DND-41 (cell line): ENCODE measurements around the gene STAT4.

Source experiments
- ATAC-seq: fragments of 200-7000 bp; cut with Tn5 transposase; 3 replicates; pipeline ENCODE4 v1.9.1; 2021; ENCODE audit warnings: low read depth; ENCODE audit not compliant: insufficient read depth
- DNase-seq: peaks from one replicate; pipeline ENCODE4 v3.0.0-alpha.2; 2020
- H2AFZ ChIP-seq: 2 replicates; pipeline ENCODE4 v1.6.0; 2012; ENCODE audit warnings: low read depth, low read length
- H3K27ac ChIP-seq: 2 replicates; pipeline ENCODE4 v1.5.1; 2012; ENCODE audit warnings: low read length, inconsistent platforms
- H3K27me3 ChIP-seq: fragments of 200-600 bp; sonication (generic); 2 replicates; pipeline ENCODE4 v1.6.0; 2012; ENCODE audit warnings: low read length, mild to moderate bottlenecking, inconsistent platforms; ENCODE audit not compliant: insufficient read depth, poor library complexity
- H3K36me3 ChIP-seq: 2 replicates; pipeline ENCODE4 v1.5.1; 2012; ENCODE audit warnings: low read length, inconsistent platforms; ENCODE audit not compliant: insufficient read depth
- H3K4me1 ChIP-seq: 2 replicates; pipeline ENCODE4 v1.5.1; 2012; ENCODE audit warnings: mild to moderate bottlenecking, low read length; ENCODE audit not compliant: insufficient read depth
- H3K4me2 ChIP-seq: 2 replicates; pipeline ENCODE4 v1.6.0; 2012; ENCODE audit warnings: mild to moderate bottlenecking, moderate library complexity, low read length, inconsistent platforms; ENCODE audit not compliant: insufficient read depth
- H3K4me3 ChIP-seq, 2 experiments: fragments of 200-600 bp in 1 of 2; shearing (Covaris generic) in 1 of 2; 2 replicates each; pipeline ENCODE4 v1.5.1; 2012 to 2016; ENCODE audit warnings: inconsistent platforms in 2 of 2, low read length in 2 of 2, mild to moderate bottlenecking in 2 of 2, low read depth in 1 of 2, moderate library complexity in 1 of 2
- H3K79me2 ChIP-seq: 2 replicates; pipeline ENCODE4 v1.6.0; 2012; ENCODE audit warnings: low read length, inconsistent platforms; ENCODE audit not compliant: insufficient read depth
- H3K9ac ChIP-seq: 2 replicates; pipeline ENCODE4 v1.6.0; 2012; ENCODE audit warnings: low read depth, mild to moderate bottlenecking, inconsistent platforms, low read length, moderate library complexity
- H3K9me3 ChIP-seq: 2 replicates; pipeline ENCODE4 v1.5.1; 2012; ENCODE audit warnings: low read length, moderate library complexity, mild to moderate bottlenecking, inconsistent platforms; ENCODE audit not compliant: insufficient read depth, severe bottlenecking
- H4K20me1 ChIP-seq: 2 replicates; pipeline ENCODE4 v1.6.0; 2012; ENCODE audit warnings: low read length; ENCODE audit not compliant: insufficient read depth
- EZH2 ChIP-seq: IDR thresholded peaks from 3 replicates; pipeline ENCODE4 v1.6.1; 2012; ENCODE audit warnings: borderline replicate concordance, low read depth, mild to moderate bottlenecking, moderate library complexity, low read length, inconsistent platforms; ENCODE audit not compliant: severe bottlenecking
- TF ChIP-seq, protein P1 (sequence below): IDR thresholded peaks from 2 replicates; pipeline ENCODE4 v1.5.1; 2012; ENCODE audit warnings: borderline replicate concordance, low read length, moderate library complexity, mild to moderate bottlenecking; ENCODE audit not compliant: poor library complexity, severe bottlenecking; ENCODE audit errors: extremely low read depth

STAT4 gene

DNA sequence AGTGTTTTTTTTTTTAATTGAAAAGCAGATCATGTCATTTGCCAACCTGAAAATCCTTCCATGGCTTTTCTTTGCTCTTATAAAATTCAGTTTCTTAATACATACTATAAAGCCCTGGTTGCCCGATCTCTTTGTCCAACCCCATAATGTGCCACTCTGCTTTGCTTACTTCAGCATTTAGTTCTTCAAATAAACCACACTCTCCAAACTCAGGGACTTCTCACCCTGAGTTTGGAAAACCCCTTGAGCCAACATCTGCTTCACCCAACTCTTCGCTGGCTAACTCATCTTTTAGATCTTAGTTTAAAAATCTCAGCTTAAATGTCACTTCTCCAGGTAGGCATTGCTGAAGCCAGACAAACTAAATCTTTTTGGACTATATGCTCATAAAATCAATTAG lies 135.6 kb downstream of the STAT4 start:
- no peak for TF ChIP-seq EZH2
- TF ChIP-seq, protein P1, sequence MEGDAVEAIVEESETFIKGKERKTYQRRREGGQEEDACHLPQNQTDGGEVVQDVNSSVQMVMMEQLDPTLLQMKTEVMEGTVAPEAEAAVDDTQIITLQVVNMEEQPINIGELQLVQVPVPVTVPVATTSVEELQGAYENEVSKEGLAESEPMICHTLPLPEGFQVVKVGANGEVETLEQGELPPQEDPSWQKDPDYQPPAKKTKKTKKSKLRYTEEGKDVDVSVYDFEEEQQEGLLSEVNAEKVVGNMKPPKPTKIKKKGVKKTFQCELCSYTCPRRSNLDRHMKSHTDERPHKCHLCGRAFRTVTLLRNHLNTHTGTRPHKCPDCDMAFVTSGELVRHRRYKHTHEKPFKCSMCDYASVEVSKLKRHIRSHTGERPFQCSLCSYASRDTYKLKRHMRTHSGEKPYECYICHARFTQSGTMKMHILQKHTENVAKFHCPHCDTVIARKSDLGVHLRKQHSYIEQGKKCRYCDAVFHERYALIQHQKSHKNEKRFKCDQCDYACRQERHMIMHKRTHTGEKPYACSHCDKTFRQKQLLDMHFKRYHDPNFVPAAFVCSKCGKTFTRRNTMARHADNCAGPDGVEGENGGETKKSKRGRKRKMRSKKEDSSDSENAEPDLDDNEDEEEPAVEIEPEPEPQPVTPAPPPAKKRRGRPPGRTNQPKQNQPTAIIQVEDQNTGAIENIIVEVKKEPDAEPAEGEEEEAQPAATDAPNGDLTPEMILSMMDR: no peak
- ATAC-seq: no peak
- no peaks in the 10 kb centered on the region for H4K20me1 ChIP-seq
- no peak for DNase-seq
- H3K4me3 ChIP-seq: no peak overlapping the region
- no peak overlapping the region for H3K9ac ChIP-seq
- H3K9me3 ChIP-seq: no peaks in the 10 kb centered on the region
- peaks cover 13% of the 10 kb centered on the region for H3K36me3 ChIP-seq
- 0 out of 2 replicates have a peak overlapping the region, but pooled peaks have one; percentile 88 for H2AFZ ChIP-seq
- no peaks in the 10 kb centered on the region for H3K27me3 ChIP-seq
- H3K4me1 ChIP-seq: peaks cover 48% of the 10 kb centered on the region
- no peak overlapping the region for H3K27ac ChIP-seq
- peak overlapping the region; percentile 94 for H3K4me2 ChIP-seq
- H3K79me2 ChIP-seq: peaks cover 34% of the 10 kb centered on the region

DNA sequence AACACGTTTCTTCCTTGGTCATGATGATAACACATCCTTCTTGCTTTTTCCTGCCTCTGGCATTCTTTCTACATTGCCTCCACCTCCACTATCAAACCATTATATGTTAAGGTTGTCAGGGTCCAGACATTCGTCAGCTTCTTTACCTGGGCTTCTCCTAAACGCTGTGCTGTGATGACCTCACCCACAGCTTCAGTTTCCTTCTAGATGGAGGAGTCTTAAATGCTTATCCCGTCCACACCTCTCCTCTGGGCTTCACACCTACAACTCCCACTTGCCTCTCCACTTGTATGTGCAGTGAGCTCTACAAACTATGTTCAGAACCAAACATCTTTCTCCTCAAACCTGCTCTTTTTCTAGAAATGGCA lies 136.2 kb downstream of the STAT4 start:
- H3K79me2 ChIP-seq: peaks cover 40% of the 10 kb centered on the region
- H3K9me3 ChIP-seq: no peaks in the 10 kb centered on the region
- peak overlapping the region; percentile 88 for H2AFZ ChIP-seq
- peaks cover 43% of the 10 kb centered on the region for H3K4me1 ChIP-seq
- H3K27me3 ChIP-seq: no peaks in the 10 kb centered on the region
- peak overlapping the region; percentile 95 for H3K27ac ChIP-seq
- peak overlapping the region; percentile 29 to 96; a peak in 3 of 4 replicates for H3K4me3 ChIP-seq
- H4K20me1 ChIP-seq: no peaks in the 10 kb centered on the region
- peak overlapping the region; percentile 94 for H3K4me2 ChIP-seq
- H3K9ac ChIP-seq: peak overlapping the region; percentile 89
- peaks cover 16% of the 10 kb centered on the region for H3K36me3 ChIP-seq
- TF ChIP-seq EZH2: no peak
- TF ChIP-seq, protein P1: no peak
- DNase-seq (no peak), ATAC-seq (no peak)

DNA sequence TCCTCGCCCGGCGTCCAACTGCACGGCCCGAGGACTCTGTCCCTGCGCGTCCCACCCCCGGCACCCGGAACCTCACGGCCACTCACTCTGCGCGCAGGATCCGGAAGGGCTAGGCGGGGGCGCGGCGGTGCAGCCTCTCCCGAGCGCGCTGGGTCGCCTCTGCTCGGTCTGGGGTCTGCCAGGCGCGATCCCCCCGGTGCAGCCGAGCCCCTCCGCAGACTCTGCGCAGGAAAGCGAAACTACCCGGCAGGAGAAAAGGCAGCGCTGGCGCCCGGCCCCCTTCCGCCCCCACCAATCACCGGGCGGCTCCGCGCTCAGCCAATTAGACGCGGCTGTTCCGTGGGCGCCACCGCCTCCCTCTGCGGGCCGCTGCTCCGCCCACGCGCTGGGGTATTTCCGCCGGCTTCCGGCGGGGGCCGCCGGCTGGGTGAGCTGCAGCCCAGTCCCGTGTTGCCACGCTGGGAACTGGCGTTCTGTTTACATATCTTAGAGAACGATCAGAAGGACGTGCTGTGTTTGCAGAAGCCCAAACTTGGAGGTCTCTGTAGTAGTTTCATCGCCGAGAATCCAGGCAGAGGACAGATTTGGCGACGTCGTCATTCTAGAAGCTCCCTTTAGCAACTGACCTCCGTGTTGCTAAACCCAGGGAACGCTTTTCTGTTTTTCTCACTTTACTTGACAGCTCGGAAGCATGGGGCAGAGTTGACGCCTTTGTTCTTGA lies 136.7 kb downstream of the STAT4 start, which contains the start of gene STAT1:
Gene STAT1 (minus strand): TSS at position 240 of the 721 bp plus-strand sequence. CDS start 4,168 bp downstream, outside the sequence.
- ATAC-seq (peak; percentile 95), DNase-seq (peak; percentile 96)
- Histone ChIP-seq H3K27ac (peak within 1 kb of the TSS; percentile 95), H3K4me2 (peak within 1 kb of the TSS; percentile 94), H4K20me1 (no peaks in the 10 kb centered on the region), H2AFZ (peak within 1 kb of the TSS; percentile 88), H3K4me1 (peaks cover 40% of the 10 kb centered on the region), H3K36me3 (peaks cover 20% of the 10 kb centered on the region), H3K9me3 (no peaks in the 10 kb centered on the region), H3K9ac (peak within 1 kb of the TSS; percentile 89), H3K27me3 (no peaks in the 10 kb centered on the region), H3K4me3 (peak within 1 kb of the TSS; percentile 67 to 96), H3K79me2 (peaks cover 40% of the 10 kb centered on the region)
- TF ChIP-seq, protein P1: no peak
- TF ChIP-seq EZH2: no peak
